B cell (primary cell): ENCODE results near the gene LACTB.

Experiments
- EZH2 ChIP-seq: IDR thresholded peaks from 2 replicates; pipeline ENCODE4 v1.6.1; 2012; ENCODE audit warnings: borderline replicate concordance, low read depth, mild to moderate bottlenecking, moderate library complexity, low read length; ENCODE audit not compliant: insufficient read depth, poor library complexity, severe bottlenecking
- TF ChIP-seq, protein P1 (sequence below): fragments of 200-600 bp; IDR thresholded peaks from one replicate; pipeline ENCODE4 v1.8.0; 2022; ENCODE audit warnings: antibody characterized with exemption, mild to moderate bottlenecking

DNA sequence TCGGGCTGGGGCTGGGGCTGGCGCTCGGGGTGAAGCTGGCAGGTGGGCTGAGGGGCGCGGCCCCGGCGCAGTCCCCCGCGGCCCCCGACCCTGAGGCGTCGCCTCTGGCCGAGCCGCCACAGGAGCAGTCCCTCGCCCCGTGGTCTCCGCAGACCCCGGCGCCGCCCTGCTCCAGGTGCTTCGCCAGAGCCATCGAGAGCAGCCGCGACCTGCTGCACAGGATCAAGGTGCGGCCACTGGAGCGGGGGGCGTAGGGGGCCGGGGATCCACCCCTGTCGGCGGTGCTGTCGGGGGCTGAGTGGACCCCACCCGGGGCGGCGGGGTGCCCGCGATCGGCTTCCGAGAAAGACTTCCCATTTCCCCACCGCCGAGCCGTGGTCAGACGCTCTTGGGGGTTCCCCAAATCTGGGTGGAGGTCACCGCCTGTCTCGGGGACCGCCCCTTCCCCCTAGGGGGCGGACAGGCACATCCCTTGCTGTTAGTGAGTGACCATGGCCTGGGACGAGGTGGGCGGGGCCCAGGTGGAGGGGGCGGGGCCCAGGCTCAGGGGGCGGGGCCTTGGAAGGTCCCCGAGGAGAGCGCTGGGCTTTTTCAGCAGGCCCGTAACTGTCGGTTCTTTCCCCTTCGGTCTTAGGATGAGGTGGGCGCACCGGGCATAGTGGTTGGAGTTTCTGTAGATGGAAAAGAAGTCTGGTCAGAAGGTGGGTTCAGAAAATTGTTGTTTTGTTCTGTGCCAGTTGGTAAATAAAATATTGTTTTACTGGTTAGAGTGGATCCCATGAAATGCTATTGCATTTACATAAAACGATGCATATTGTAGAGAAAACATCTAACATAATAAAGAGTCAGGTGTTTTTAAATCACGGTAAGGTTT lies 578 bp downstream of the LACTB start:
- TF ChIP-seq EZH2: no peak
- TF ChIP-seq, protein P1, sequence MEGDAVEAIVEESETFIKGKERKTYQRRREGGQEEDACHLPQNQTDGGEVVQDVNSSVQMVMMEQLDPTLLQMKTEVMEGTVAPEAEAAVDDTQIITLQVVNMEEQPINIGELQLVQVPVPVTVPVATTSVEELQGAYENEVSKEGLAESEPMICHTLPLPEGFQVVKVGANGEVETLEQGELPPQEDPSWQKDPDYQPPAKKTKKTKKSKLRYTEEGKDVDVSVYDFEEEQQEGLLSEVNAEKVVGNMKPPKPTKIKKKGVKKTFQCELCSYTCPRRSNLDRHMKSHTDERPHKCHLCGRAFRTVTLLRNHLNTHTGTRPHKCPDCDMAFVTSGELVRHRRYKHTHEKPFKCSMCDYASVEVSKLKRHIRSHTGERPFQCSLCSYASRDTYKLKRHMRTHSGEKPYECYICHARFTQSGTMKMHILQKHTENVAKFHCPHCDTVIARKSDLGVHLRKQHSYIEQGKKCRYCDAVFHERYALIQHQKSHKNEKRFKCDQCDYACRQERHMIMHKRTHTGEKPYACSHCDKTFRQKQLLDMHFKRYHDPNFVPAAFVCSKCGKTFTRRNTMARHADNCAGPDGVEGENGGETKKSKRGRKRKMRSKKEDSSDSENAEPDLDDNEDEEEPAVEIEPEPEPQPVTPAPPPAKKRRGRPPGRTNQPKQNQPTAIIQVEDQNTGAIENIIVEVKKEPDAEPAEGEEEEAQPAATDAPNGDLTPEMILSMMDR: peak; percentile 12
